Measurements from ENCODE around the gene RAB44.

DNA sequence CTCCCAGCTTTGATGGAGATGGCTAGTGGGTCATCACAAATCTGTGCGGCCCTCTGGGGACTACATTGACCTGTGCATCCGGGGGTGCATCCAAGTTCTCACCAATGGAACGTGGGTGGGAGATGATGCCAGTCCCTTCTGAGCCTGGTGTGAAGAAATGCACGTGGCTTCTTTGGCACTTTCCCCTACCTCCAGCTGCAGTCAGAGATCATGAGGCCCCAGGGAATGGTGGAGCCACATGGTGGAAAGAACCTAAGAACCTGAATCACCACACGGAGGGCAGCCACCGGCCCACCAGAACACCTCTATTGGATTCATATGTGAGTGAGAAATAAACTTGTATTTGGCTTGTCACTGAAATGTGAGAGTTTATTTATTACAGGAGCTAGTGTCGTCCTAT, 29.0 kb upstream of the RAB44 start:
- TF ChIP-seq POLR2AphosphoS5 (IDR thresholded peaks at IDR 0.05) = no peak
- TF ChIP-seq POLR2A (IDR thresholded peaks at IDR 0.05) = no peak
- TF ChIP-seq, protein P1, sequence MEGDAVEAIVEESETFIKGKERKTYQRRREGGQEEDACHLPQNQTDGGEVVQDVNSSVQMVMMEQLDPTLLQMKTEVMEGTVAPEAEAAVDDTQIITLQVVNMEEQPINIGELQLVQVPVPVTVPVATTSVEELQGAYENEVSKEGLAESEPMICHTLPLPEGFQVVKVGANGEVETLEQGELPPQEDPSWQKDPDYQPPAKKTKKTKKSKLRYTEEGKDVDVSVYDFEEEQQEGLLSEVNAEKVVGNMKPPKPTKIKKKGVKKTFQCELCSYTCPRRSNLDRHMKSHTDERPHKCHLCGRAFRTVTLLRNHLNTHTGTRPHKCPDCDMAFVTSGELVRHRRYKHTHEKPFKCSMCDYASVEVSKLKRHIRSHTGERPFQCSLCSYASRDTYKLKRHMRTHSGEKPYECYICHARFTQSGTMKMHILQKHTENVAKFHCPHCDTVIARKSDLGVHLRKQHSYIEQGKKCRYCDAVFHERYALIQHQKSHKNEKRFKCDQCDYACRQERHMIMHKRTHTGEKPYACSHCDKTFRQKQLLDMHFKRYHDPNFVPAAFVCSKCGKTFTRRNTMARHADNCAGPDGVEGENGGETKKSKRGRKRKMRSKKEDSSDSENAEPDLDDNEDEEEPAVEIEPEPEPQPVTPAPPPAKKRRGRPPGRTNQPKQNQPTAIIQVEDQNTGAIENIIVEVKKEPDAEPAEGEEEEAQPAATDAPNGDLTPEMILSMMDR (IDR thresholded peaks at IDR 0.05) = no peak

Data from prostate gland (tissue), 2 donors.